GM19328 (cell line): ENCODE results near the gene STN1.

Source experiments
- ATAC-seq: cut with Tn5 transposase; IDR thresholded peaks from one replicate; pipeline ENCODE4 v1.9.1; 2021; ENCODE audit warnings: mild to moderate bottlenecking, moderate library complexity; ENCODE audit not compliant: unreplicated experiment

STN1 gene

GRCh38 chr10:103929381-103929921 lies 11.5 kb upstream of the STN1 start:
- ATAC-seq: no peak

- no peak for ATAC-seq
Observed at GRCh38 chr10:103928784-103929183, 10.8 kb upstream of the STN1 start.

- ATAC-seq: no peak
Observed at GRCh38 chr10:103926722-103927319, 8.8 kb upstream of the STN1 start.

GRCh38 chr10:103925591-103925990 lies 7.6 kb upstream of the STN1 start:
- ATAC-seq: no peak

GRCh38 chr10:103923502-103923901 lies 5.5 kb upstream of the STN1 start:
- ATAC-seq: no peak

- no peak for ATAC-seq
Observed at GRCh38 chr10:103922659-103923058, 4.7 kb upstream of the STN1 start.

GRCh38 chr10:103921750-103922195 lies 3.8 kb upstream of the STN1 start:
- ATAC-seq: no peak

GRCh38 chr10:103921248-103921647 lies 3.3 kb upstream of the STN1 start:
- ATAC-seq: no peak

GRCh38 chr10:103919648-103920025 lies 1.7 kb upstream of the STN1 start:
- no peak for ATAC-seq

GRCh38 chr10:103917302-103918052 lies 507 bp downstream of the STN1 start:
- ATAC-seq: no peak

GRCh38 chr10:103916876-103917275 lies 1.1 kb downstream of the STN1 start:
- ATAC-seq: no peak

- no peak for ATAC-seq
Observed at GRCh38 chr10:103916254-103916653, 1.7 kb downstream of the STN1 start.

GRCh38 chr10:103915796-103916195 lies 2.2 kb downstream of the STN1 start:
- ATAC-seq: no peak

- ATAC-seq: no peak
Observed at GRCh38 chr10:103912759-103913158, 5.2 kb downstream of the STN1 start.

- ATAC-seq: no peak
Observed at GRCh38 chr10:103911021-103911459, 6.9 kb downstream of the STN1 start.

- ATAC-seq: no peak
Observed at GRCh38 chr10:103910442-103911012, 7.5 kb downstream of the STN1 start.

- ATAC-seq: no peak
Observed at GRCh38 chr10:103905441-103905840, 12.5 kb downstream of the STN1 start.

GRCh38 chr10:103901299-103901698 lies 16.7 kb downstream of the STN1 start:
- ATAC-seq: no peak

- no peak for ATAC-seq
Observed at GRCh38 chr10:103899312-103899711, 18.7 kb downstream of the STN1 start.

- no peak for ATAC-seq
Observed at GRCh38 chr10:103897241-103897774, 20.7 kb downstream of the STN1 start.

- no peak for ATAC-seq
Observed at GRCh38 chr10:103896225-103896624, 21.8 kb downstream of the STN1 start.
